Activated effector memory CD4-positive, alpha-beta T cell treated with Interleukin-2 at 50 U/mL for 16 hours (primary cell): Measurements from ENCODE around the gene PITPNM3.

ENCODE experiments used
- DNase-seq: peaks from one replicate; pipeline ENCODE4 v3.0.0-alpha.2; 2020

PITPNM3 gene

GRCh38 chr17:6476076-6476809, 80.1 kb downstream of the PITPNM3 start:
- no peak for DNase-seq

- no peak for DNase-seq
Measured at GRCh38 chr17:6475411-6475810, 80.9 kb downstream of the PITPNM3 start.

GRCh38 chr17:6474906-6475305, 81.4 kb downstream of the PITPNM3 start:
- DNase-seq, result no peak

GRCh38 chr17:6474376-6474775, 82.0 kb downstream of the PITPNM3 start:
- DNase-seq, result no peak

GRCh38 chr17:6473128-6473767, 83.1 kb downstream of the PITPNM3 start:
- peak; percentile 45 for DNase-seq

GRCh38 chr17:6472517-6472916, 83.8 kb downstream of the PITPNM3 start:
- no peak for DNase-seq

- DNase-seq, result no peak
Measured at GRCh38 chr17:6471531-6472465, 84.6 kb downstream of the PITPNM3 start.

- no peak for DNase-seq
Measured at GRCh38 chr17:6470751-6471521, 85.4 kb downstream of the PITPNM3 start.

- DNase-seq, result no peak
Measured at GRCh38 chr17:6470146-6470718, 86.1 kb downstream of the PITPNM3 start.

- no peak for DNase-seq
Measured at GRCh38 chr17:6468051-6468790, 88.1 kb downstream of the PITPNM3 start.

GRCh38 chr17:6467567-6467966, 88.8 kb downstream of the PITPNM3 start:
- no peak for DNase-seq

GRCh38 chr17:6465206-6466003, 91.0 kb downstream of the PITPNM3 start:
- no peak for DNase-seq

GRCh38 chr17:6464446-6465041, 91.8 kb downstream of the PITPNM3 start:
- no peak for DNase-seq

- no peak for DNase-seq
Measured at GRCh38 chr17:6463616-6464445, 92.5 kb downstream of the PITPNM3 start.

- DNase-seq, result no peak
Measured at GRCh38 chr17:6462692-6463091, 93.7 kb downstream of the PITPNM3 start.

- no peak for DNase-seq
Measured at GRCh38 chr17:6461792-6462524, 94.4 kb downstream of the PITPNM3 start.

- no peak for DNase-seq
Measured at GRCh38 chr17:6461246-6461645, 95.1 kb downstream of the PITPNM3 start.

GRCh38 chr17:6460531-6461161, 95.7 kb downstream of the PITPNM3 start:
- no peak for DNase-seq
